ENCODE data around the gene GPI.

GPI gene

DNA sequence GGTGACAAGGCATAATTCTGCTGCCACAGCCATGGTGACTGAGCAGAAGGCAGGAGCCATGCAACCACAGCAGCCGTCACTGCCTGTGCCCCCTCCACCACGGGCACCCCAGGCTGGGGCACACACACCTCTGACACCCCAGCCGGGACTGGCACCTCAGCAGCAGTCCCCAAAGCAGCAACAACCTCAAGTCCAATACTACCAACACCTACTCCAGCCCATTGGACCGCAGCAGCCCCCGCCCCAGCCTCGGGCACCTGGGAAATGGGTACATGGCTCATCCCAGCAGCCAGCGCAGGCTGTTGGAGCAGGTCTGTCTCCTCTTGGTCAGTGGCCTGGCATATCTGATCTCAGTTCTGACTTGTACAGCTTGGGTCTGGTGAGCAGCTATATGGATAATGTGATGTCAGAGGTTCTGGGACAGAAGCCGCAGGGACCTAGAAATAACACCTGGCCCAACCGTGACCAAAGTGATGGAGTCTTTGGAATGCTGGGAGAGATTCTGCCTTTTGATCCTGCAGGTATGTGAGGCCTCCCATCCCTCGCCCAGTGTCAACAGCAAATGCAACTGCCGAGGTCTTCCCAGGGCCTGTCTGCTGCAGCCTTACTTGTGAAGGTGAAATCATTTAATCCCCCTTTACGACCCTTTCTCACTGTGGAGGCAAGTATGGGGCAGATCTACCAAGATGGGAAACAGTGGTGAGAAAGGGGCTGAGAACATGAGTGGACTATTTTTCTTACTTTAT, 22.9 kb upstream of the GPI start:
- DNase-seq: no peak

DNA sequence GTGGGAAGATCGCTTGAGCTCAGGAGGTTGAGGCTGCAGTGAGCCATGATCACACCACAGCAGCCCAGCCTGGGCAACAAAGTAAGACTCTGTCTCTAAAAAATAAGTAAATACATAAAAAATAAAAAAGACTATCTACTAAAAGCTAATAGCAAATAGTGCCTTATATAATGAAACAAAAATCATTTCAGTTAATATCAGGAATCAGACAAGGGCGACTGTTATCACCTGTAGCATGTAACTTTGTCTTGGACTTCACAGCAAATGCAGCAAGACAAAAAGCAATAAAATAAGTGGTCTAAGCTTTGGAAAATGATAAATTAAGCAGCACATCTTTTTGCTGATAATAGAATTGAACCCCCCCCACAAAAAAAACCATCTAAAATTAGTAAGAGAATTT, 21.2 kb upstream of the GPI start:
- DNase-seq: no peak

DNA sequence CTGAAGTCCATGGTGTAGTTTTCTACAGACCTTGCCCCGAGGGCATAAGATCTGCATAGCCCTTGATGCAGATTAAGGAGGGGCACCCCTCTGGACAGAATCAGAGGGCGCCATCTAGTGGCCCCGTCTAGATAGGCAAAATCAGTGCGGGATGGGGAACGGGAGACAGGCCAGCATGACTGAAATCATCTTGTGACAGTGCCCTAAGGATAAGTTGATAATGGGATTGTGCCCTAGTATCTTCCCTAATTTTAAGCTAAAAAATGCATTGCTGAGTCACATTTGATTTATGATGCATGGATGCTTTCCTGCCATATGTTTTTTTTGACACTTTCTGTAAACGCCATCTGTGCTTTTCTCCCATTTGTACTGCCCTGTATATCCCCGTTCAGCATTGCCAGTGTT, 19.0 kb upstream of the GPI start:
- peak; percentile 19 to 65 (median 40) for DNase-seq

DNA sequence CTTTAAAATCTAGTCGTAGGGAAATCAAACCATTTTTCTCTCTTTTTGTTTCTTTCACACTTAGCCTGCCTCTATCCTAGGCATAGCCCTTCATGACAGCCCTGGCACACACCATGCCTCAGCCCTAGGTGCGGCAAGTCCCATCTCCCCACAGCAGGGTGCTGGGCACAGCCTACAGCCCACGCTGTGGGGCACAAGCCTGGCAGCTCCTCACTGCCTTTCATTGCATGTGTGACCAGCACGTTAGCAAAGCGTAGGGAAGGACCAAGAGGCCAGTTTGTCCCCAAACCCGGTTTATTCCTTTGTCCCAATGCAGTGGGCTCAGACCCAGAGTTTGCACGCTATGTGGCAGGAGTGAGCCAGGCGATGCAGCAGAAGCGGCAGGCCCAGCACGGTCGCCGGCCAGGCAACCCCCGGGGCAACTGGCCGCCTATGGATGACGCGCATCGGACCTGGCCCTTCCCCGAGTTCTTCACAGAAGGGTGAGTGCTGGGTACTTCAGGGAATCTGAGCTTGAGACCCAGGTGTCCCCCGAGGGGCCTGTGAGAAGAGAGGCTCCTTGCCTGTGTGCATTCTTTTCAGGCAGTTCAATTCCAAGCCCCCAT, 17.3 kb upstream of the GPI start:
- no peak for DNase-seq

DNA sequence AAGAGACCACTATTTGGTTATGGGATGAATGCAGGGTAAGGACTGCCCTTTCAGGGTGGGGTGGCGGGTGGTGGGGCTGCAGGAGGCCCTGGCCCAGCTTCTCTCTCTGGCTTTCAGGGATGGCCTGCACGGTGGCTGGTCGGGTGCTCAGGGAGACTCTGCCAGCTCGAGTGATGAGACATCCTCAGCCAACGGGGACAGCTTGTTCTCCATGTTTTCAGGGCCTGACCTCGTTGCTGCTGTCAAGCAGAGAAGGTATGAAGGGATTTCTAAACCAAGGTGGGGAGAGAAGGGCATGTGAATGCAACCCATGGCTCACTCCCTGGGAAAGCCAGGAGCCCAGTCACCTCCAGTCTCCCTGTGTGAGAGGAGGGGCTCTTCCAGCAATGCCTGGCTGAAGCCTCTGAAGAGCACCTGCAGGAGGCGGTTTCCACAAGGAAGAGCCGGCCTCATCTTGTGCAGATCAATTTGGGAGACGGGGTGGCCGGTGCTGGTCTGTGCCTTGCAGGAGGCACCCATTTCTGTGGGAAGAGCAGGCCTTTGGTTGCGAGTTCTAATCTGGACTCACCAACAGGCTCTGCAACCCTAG, 16.0 kb upstream of the GPI start:
- no peak for DNase-seq

DNA sequence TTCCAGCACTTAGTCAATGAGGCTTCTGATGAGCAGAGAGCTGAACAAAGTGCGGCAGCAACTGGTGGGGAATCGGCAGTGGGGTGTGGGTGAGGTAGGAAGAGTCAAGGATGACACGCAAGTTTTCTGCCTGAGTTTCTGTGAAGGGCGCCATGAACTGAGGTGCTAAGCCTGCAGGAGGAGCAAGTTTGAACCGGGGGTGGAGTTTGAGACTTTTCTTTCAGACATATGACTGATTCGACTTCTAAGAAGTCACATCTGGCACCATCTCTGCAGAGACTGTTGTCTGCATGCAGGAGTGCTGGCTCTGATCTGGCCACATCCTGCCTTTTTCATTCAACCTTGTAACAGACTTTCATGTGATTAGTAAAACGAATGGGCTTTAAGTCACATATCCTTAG, 14.8 kb upstream of the GPI start:
- peak; percentile 49 to 93 (median 79) for DNase-seq

DNA sequence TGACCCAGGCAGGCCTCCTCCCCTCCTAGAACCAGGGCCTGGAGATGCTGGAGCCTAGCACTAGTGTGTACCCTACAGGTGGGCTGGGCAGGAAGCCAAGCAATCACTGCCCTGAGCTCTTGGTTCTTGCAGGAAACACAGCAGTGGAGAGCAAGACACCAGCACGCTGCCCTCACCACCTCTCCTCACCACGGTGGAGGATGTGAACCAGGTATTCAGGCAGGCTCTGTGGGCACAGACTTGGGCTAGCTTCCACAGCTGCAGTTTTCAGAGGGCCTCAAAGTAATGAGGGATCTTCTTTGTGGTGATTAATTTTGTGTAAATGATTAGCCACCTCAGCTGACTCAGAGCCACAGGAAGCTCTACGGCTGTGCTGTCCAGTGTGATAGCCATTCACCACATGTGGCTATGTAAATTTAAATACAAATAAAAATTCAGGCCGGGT, 13.6 kb upstream of the GPI start:
- DNase-seq: peak in 1 of 6 experiments; percentile 9

DNA sequence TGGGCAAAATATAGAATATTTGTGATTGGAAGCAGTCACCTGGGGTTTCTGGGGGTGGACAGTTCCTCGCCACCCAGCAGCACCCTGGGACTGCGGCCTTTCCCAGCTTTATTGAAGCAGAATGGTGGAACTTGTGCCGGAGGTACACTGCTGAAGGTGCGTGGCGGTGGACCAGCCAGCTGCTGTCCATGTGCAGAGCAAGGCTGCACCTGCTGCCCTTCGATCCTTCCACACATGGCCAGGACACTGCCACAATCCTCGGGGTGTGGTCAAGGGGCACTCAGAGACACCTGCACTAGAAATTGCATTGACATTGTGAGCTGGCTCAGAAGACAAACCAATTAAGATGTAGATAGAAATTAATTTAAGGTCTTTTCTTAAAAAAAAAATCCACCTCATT, 11.4 kb upstream of the GPI start:
- no peak for DNase-seq

DNA sequence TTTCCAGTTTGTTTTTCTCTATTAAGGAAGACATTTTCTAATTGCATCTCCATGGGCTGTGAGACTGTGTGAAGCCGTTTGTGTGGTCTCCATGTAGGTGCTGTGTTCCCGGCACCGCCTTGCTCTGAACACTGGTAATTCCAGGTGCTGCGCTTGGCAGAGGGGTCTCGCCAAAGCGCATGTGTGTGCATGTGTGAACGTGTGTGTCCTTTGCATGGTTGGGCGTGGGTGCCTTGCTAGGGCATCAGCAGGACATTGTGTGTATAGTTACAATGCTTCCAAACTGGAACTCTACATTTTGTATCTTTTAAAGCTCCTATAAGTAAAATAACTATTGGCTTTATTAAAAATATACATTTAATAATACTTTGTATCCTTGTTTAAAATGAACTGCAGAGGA, 9.8 kb upstream of the GPI start:
- no peak for DNase-seq

DNA sequence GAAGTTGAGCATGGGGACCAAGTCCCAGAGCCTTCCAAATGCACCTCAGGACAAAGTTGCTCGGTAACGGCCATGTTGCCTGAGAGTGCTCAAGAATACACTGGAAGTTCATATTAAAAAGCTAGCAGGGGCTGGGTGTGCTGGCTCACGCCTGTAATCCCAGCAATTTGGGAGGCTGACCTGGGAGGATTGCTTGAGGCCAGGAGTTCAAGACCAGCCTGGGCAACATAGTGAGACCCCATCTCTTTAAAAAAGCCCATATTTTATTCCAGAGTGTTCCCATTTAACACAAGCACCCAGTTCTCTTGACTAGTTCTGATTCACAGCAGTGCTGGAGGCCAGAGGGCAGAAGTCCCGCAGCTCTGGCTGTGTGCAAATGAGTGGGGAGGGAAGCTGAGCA, 8.1 kb upstream of the GPI start:
- no peak for DNase-seq

DNA sequence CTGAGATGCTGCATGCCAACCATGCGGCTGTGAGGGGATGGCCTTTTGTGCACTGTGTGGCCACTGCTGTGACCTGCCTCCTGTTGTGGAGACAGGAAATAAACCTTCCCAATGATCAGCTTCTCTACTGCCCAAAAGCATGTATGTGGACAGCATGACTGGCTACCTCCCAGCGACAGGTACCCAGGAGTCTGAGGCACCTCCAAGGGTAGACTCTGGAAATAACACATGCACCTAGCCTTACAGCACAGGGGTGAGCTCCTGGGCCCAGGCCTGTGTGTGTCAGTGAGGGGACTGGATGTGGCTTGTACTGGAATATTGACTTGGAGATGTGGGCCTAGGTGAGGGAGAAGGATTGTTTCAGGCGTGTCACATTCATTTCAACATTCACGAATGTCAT, 7.6 kb upstream of the GPI start:
- no peak for DNase-seq

DNA sequence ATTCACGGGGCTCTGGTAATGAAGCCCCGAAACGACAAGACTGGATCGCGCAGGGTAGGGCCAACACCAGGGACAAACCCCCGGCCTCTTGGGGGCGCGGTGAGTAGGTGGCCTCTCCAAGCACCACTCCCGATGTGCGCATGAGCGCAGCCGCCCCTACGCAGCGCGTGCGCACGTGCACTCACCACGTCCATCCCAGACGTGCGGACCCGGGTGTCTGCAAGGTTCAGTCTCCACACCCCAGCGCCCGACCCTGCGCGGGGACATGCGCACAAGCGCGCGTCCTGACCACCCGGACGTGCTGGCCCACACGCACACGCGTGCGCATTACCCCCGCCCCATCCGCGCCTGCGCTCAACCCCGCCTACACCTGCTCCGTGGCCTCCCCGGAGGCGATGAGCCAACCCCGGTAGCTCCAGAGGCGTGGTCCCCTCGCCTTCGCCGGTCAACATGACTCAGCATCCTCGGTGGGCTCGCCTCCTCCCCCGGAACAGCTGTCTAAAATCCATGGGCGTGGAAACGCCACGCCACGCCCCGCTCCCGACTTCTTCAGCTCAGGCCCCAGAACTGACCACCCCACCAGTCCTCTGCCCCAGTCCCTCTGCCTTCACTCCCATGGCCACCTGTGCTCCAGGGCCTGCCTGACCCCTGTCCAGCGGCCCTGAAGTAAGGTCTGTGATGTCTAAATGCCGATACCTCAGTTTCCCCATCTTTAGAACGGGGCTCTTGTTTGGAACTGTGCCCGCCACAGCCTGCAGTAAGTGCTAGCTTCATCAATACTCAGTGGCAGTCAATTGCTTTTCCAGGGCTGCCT, 5.6 kb upstream of the GPI start:
- peak; percentile 82 to 90 (median 86) for DNase-seq

DNA sequence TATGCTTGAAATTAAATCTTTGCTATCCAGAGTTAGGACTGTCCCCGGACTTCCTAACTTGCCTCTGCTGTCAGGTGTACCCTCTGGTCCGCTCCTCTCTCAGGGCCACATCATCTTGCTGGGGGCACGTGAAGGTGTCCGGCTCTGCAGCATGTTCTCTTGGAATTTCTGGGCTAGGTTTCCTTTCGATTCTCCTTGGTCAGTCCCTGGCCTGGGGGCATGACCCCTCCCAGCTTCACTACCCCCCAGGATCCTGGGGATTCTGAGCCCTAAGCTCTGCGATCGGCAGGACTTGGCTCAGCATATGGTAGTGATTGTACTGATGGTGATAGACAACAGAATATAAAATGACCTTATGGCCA, 5.1 kb upstream of the GPI start:
- no peak for DNase-seq

DNA sequence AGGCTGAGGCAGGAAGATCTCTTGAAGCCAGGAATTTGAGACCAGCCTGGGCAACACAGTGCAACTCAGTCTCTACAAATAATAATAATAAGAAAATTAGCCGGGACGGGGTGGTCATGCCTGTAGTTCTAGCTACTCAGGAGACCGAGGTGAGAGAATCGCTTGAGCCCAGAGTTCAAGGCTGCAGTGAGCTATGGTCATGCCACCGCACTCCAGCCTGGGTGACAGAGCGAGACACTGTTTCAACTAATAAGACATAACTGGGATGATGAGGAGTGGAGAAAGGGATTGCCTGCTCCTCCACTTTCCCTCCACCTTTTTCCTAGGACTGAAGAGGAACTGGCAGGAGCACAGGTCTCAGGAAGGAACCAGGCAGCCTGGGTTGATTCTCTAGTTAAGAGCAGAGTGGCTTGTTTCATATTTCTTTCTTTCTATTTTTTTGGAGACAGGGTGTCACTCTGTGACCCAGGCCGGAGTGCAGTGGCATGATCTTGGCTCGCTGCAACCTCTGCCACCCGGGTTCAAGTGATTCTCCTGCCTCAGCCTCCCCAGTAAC, 4.6 kb upstream of the GPI start:
- DNase-seq: no peak

DNA sequence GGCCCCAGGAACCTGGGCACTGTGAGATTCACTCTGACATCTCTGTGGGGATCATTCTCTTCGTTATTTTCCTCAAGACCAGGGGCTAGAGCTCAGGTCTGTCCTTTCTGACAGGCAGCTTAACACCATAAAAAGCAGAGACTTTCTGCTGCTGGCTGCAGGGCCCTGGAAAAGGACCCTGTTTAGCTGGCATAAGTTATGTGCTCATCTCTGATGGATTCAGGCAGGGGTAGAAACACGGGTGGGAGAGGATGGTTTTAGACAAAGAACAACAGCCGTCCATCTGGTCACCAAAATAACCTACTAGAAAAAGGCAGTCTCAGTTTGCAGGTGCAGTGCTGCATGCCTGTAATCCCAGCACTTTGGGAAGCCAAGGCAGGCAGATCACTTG, 2.3 kb upstream of the GPI start:
- no peak for DNase-seq

DNA sequence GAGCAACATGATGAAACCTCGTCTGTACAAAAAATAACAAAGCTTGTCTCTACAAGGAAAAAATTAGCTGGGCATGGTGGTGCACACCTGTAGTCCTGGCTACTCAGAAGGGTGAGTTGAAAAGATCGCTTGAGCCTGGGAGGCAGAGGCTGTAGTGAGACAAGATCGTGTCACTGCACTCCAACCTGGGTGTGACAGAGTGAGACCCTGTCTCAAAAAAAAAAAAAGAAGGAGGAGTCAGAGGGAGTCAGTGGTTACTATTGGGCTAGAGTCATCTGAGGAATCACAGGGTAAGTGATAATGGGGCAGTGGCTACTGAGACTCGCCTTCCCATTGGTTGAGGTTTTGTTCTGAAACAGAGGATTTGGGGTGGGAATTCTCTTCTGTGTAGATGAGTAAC, 1.9 kb upstream of the GPI start:
- no peak for DNase-seq

DNA sequence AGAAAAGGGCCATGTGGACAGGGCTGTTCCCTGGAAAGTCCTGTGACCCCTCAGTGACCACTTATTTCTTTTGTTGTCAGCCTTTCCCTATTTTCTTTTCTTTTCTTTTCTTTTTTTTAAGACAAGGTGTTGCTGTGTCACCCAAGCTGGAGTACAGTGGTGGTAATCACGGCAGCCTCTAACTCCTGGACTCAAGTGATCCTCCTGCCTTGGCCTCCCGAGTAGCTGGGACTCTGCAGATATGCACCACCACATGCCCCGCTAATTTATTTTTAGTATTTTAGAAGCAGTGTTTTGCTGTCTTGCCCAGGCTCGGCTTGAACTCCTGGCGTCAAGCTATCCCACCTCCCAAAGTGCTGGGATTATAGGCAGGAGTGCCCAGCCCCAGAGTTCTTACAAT, 1.1 kb upstream of the GPI start:
- DNase-seq: no peak

DNA sequence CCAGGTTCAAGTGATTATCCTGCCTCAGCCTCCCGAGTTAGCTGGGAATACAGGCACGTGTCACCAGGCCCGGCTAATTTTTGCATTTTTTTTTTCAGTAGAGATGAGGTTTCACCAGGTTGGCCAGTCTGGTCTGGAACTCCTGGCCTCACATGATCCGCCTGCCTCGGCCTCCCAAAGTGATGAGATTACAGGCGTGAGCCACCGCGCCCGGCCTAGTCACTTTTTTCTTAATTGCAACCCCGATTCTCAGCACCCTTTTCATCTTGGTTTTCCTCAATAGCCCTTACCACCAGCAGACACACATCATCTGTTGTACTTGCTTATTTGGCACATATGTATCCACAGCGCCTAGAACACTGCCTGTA, 550 bp upstream of the GPI start:
- no peak for DNase-seq

DNA sequence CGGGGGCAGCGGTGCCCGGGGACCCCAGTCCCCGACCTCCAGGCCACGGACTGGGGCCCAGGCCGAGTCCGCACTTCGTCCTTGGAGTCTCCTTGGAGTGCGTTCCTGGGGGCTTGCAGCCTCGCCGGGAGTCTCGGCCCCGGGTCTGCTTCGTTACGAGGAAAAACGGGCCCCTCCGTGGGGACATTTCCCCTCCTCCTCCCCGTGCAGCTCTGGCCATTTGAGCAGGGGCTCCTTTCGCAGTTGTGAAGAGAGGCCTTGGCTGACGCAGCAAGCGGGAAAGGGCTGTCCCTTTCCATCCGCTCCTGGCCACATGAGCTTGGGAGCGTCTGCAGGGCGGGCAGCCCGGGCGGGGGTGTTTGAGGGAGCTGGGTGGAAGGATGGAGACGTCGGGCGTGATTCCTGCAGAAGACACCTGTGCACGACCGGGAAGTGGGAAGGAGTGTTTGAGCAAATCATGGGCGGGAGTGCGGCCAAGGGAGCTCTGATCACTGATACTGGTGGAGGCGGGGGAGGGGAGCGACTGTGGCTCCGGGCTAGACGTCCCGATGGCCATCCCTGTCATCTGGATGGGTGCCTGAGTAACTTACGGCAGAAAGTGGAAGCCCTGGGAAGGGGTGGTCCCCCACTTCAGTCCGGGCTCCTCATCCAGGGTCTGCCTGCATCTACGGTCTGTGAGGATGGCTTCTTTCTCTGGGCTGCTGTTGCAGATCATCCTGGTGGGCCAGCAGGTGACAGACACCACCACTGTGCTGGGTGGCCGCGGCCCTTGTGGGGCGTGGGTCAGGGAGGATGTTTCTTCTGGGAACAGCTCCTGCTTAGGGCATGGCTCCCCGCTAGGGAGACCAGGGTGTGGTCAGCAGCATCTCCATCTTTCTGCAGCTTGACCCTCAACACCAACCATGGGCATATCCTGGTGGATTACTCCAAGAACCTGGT, 736 bp downstream of the GPI start:
- DNase-seq: no peak

DNA sequence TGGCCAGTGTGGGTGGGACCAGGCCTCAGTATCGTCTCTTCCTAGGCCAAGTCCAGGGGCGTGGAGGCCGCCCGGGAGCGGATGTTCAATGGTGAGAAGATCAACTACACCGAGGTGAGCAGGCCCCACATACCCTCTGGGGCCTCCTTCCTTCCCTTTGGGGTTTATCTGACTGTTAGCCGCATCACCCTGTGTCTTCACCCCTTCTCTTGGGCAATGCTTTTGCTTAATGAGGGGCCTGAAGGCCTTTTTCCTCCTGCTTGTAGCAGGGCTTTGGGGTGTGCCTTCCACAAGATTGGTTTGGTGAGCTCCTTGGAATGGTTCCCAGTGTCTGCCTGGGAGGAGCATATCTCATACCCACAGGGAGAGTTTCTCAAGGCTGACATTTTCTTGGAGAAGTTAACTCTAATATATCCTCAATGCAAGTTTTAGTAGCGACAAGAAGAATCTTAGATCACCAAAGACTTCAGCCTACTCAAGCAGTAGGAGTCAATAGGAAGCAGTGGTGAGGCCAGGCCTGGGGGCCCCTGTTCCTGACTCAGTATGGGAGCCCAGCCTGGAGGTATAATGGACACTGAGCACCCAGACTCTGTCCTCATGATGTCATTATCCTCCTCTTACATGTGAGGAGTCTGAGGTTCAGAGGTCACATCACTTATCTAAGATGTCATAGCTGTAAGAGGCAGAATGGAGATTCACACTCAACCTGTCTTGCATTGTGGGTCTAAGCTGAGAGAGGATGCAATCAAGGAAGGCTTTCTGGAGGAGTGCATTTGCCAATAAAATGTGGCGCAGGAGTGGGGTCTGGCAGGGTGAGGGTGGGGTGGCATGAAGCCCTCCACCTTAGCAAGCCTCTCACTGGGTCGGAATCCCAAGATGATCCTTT, 2.0 kb downstream of the GPI start:
- no peak for DNase-seq

DNA sequence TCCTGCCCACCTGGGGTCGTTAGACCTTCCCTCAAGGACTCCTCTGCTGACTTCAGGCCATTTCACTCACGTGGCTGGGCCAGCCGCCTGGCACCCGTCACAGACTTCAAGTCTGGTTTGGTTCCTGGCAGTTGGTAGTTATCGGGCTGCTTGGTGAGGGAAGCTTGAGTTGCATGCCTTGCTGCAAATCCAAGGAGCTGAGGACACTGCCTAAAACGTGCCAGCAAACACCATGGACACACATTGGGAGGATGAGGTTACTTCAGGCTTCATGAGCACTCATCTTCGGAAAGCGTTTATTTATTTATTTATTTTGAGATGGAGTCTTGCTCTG, 2.6 kb downstream of the GPI start:
- DNase-seq: no peak
